HepG2 (cell line): ENCODE measurements around the gene PPP2R5D.

Experiments
- CBFB ChIP-seq: sonication (generic); formaldehyde crosslinking; IDR thresholded peaks from 2 replicates; pipeline ENCODE4 v1.4.0; 2020; ENCODE audit warnings: missing genetic modification reagents
- EP300 ChIP-seq, 3 experiments: sonication (generic) in 1 of 3; formaldehyde crosslinking in 1 of 3; IDR thresholded peaks; 2 replicates each; pipeline versions ENCODE4 v1.5.1 to v1.6.1; 2011 to 2020; ENCODE audit warnings: low read depth in 2 of 3, low read length in 2 of 3, borderline replicate concordance in 1 of 3, improper control_type of control experiment in 1 of 3, mild to moderate bottlenecking in 1 of 3, missing genetic modification reagents in 1 of 3, moderate library complexity in 1 of 3
- ERF ChIP-seq: IDR thresholded peaks from 2 replicates; pipeline ENCODE4 v1.6.1; 2018; ENCODE audit warnings: missing biosample characterization, missing genetic modification reagents
- KAT2B ChIP-seq: fragments of 150-350 bp; IDR thresholded peaks from 2 replicates; pipeline ENCODE4 v1.6.1; 2014; ENCODE audit warnings: low read depth, low read length, borderline replicate concordance
- SOX5 ChIP-seq: IDR thresholded peaks from 2 replicates; pipeline ENCODE4 v1.6.1; 2016; ENCODE audit warnings: borderline replicate concordance
- TFAP4 ChIP-seq: sonication (generic); IDR thresholded peaks from 2 replicates; pipeline ENCODE4 v1.6.1; 2016; ENCODE audit warnings: low read depth, borderline replicate concordance
- ZBTB21 ChIP-seq: sonication (generic); formaldehyde crosslinking; IDR thresholded peaks from 2 replicates; pipeline ENCODE4 v1.4.0; 2020; ENCODE audit warnings: missing genetic modification reagents
- ZNF142 ChIP-seq: sonication (generic); formaldehyde crosslinking; IDR thresholded peaks from 2 replicates; pipeline ENCODE4 v1.4.0; 2020; ENCODE audit warnings: missing genetic modification reagents
- ZNF660 ChIP-seq: sonication (generic); formaldehyde crosslinking; IDR thresholded peaks from 2 replicates; pipeline ENCODE4 v1.5.1; 2020; ENCODE audit warnings: mild to moderate bottlenecking, low read depth, missing genetic modification reagents, borderline replicate concordance
- ZNF776 ChIP-seq: sonication (generic); formaldehyde crosslinking; IDR thresholded peaks from 2 replicates; pipeline ENCODE4 v1.4.0; 2020; ENCODE audit warnings: mild to moderate bottlenecking, missing genetic modification reagents
- TF ChIP-seq, protein P1 (sequence below): sonication (generic); formaldehyde crosslinking; IDR thresholded peaks from 2 replicates; pipeline ENCODE4 v1.5.0; 2020; ENCODE audit warnings: mild to moderate bottlenecking, missing genetic modification reagents, moderate library complexity

GRCh38 chr6:42938987-42939809, 45.2 kb upstream of the PPP2R5D start:
- TF ChIP-seq TFAP4, result peak; percentile 84; the same call in 1 of the 2 replicates
- TF ChIP-seq EP300 (IDR thresholded peaks at IDR 0.05; ENCODE audit: low read depth in 2 of 2, low read length in 2 of 2), result peak; percentile 28 to 89; a peak in 3 of 4 replicates
- TF ChIP-seq EP300 (CRISPR knock-in tag; IDR thresholded peaks at IDR 0.05; ENCODE audit: borderline replicate concordance), result peak; percentile 79; the same call in 1 of the 2 replicates
- TF ChIP-seq ERF (CRISPR knock-in tag), result peak; percentile 87; the same call in 1 of the 2 replicates
- TF ChIP-seq, protein P1, sequence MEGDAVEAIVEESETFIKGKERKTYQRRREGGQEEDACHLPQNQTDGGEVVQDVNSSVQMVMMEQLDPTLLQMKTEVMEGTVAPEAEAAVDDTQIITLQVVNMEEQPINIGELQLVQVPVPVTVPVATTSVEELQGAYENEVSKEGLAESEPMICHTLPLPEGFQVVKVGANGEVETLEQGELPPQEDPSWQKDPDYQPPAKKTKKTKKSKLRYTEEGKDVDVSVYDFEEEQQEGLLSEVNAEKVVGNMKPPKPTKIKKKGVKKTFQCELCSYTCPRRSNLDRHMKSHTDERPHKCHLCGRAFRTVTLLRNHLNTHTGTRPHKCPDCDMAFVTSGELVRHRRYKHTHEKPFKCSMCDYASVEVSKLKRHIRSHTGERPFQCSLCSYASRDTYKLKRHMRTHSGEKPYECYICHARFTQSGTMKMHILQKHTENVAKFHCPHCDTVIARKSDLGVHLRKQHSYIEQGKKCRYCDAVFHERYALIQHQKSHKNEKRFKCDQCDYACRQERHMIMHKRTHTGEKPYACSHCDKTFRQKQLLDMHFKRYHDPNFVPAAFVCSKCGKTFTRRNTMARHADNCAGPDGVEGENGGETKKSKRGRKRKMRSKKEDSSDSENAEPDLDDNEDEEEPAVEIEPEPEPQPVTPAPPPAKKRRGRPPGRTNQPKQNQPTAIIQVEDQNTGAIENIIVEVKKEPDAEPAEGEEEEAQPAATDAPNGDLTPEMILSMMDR (CRISPR knock-in tag), result peak; percentile 30; the same call in 1 of the 2 replicates
- TF ChIP-seq ZBTB21 (CRISPR knock-in tag), result no peak; the same call in 1 of the 2 replicates
- TF ChIP-seq ZNF776 (CRISPR knock-in tag), result no peak
- peak; percentile 50; the same call in 1 of the 2 replicates for TF ChIP-seq CBFB (CRISPR knock-in tag)
- no peak for TF ChIP-seq ZNF660 (CRISPR knock-in tag)
- peak; percentile 84 for TF ChIP-seq SOX5 (CRISPR knock-in tag)
- TF ChIP-seq KAT2B, result no peak
- 0 out of 2 replicates have a peak, but pooled peaks have one; percentile 2 for TF ChIP-seq ZNF142 (CRISPR knock-in tag)
